ENCODE results near the gene CRADD. TPM values are rescaled to one million over a fixed set of nuclear protein-coding genes. Genes with fewer than 3 reads are reported as not detected.

The CRADD gene
- total RNA-seq, 2 experiments from 2014 or later = 6.0 to 8.7 TPM

GRCh38 chr12:93663006-93663728, 14.0 kb upstream of the CRADD start:
- no peaks in the 10 kb centered on the region for H3K4me1 Mint-ChIP-seq
- H3K27me3 Mint-ChIP-seq = peaks cover 5% of the 10 kb centered on the region
- no peaks in the 10 kb centered on the region for H3K36me3 Mint-ChIP-seq
- DNase-seq = no peak
- H3K4me3 Mint-ChIP-seq = no peak overlapping the region
- H3K27ac Mint-ChIP-seq = no peak overlapping the region
- H3K9me3 Mint-ChIP-seq = no peaks in the 10 kb centered on the region

GRCh38 chr12:93663729-93664084, 13.5 kb upstream of the CRADD start:
- no peak for DNase-seq
- Mint-ChIP-seq H3K9me3 (peaks cover 5% of the 10 kb centered on the region), H3K4me3 (no peak overlapping the region), H3K27ac (no peak overlapping the region), H3K36me3 (no peaks in the 10 kb centered on the region), H3K27me3 (peaks cover 5% of the 10 kb centered on the region), H3K4me1 (peaks cover 5% of the 10 kb centered on the region)

GRCh38 chr12:93664573-93665138, 12.5 kb upstream of the CRADD start:
- no peak for DNase-seq
- Mint-ChIP-seq H3K4me1 (peaks cover 13% of the 10 kb centered on the region), H3K9me3 (peaks cover 11% of the 10 kb centered on the region)

GRCh38 chr12:93667672-93668071, 9.5 kb upstream of the CRADD start:
- no peak overlapping the region for H3K27ac Mint-ChIP-seq
- H3K4me1 Mint-ChIP-seq = peaks cover 16% of the 10 kb centered on the region
- peaks cover 5% of the 10 kb centered on the region for H3K27me3 Mint-ChIP-seq

More at GRCh38 chr12:93664573-93665138, 12.5 kb upstream of the CRADD start:
- H3K4me3 Mint-ChIP-seq = no peak overlapping the region
- no peak overlapping the region for H3K27ac Mint-ChIP-seq
- peaks cover 5% of the 10 kb centered on the region for H3K27me3 Mint-ChIP-seq
- H3K36me3 Mint-ChIP-seq = peaks cover 5% of the 10 kb centered on the region

GRCh38 chr12:93668919-93669418, 8.2 kb upstream of the CRADD start:
- H3K36me3 Mint-ChIP-seq = peaks cover 7% of the 10 kb centered on the region

More at GRCh38 chr12:93667672-93668071, 9.5 kb upstream of the CRADD start:
- Mint-ChIP-seq H3K4me3 (no peak overlapping the region), H3K36me3 (peaks cover 7% of the 10 kb centered on the region), H3K9me3 (peaks cover 11% of the 10 kb centered on the region)
- no peak for DNase-seq

GRCh38 chr12:93669452-93669851, 7.7 kb upstream of the CRADD start:
- DNase-seq = no peak
- Mint-ChIP-seq H3K9me3 (peaks cover 12% of the 10 kb centered on the region), H3K36me3 (peaks cover 7% of the 10 kb centered on the region), H3K4me1 (peaks cover 19% of the 10 kb centered on the region), H3K4me3 (no peak overlapping the region), H3K27me3 (peaks cover 17% of the 10 kb centered on the region), H3K27ac (peak overlapping the region; percentile 57)

More at GRCh38 chr12:93668919-93669418, 8.2 kb upstream of the CRADD start:
- Mint-ChIP-seq H3K27me3 (peaks cover 13% of the 10 kb centered on the region), H3K27ac (peak overlapping the region; percentile 57), H3K4me3 (no peak overlapping the region), H3K9me3 (peaks cover 12% of the 10 kb centered on the region), H3K4me1 (peaks cover 19% of the 10 kb centered on the region)
- no peak for DNase-seq

GRCh38 chr12:93670104-93670503, 7.1 kb upstream of the CRADD start:
- Mint-ChIP-seq H3K36me3 (peaks cover 7% of the 10 kb centered on the region), H3K27me3 (peaks cover 17% of the 10 kb centered on the region), H3K4me3 (no peak overlapping the region), H3K27ac (no peak overlapping the region), H3K4me1 (peaks cover 19% of the 10 kb centered on the region), H3K9me3 (peaks cover 12% of the 10 kb centered on the region)
- DNase-seq = no peak

GRCh38 chr12:93671044-93671443, 6.1 kb upstream of the CRADD start:
- H3K36me3 Mint-ChIP-seq = peaks cover 10% of the 10 kb centered on the region
- no peak overlapping the region for H3K4me3 Mint-ChIP-seq
- H3K9me3 Mint-ChIP-seq = peaks cover 12% of the 10 kb centered on the region
- no peak overlapping the region for H3K27ac Mint-ChIP-seq
- DNase-seq = no peak
- peaks cover 17% of the 10 kb centered on the region for H3K27me3 Mint-ChIP-seq
- H3K4me1 Mint-ChIP-seq = peaks cover 19% of the 10 kb centered on the region

GRCh38 chr12:93673084-93673483, 4.1 kb upstream of the CRADD start:
- Mint-ChIP-seq H3K9me3 (peaks cover 18% of the 10 kb centered on the region), H3K36me3 (peaks cover 14% of the 10 kb centered on the region), H3K27ac (no peak overlapping the region), H3K4me3 (no peak overlapping the region), H3K27me3 (peaks cover 17% of the 10 kb centered on the region), H3K4me1 (peaks cover 27% of the 10 kb centered on the region)
- no peak for DNase-seq

GRCh38 chr12:93674386-93674785, 2.8 kb upstream of the CRADD start:
- peaks cover 17% of the 10 kb centered on the region for H3K27me3 Mint-ChIP-seq
- no peak overlapping the region for H3K4me3 Mint-ChIP-seq
- H3K27ac Mint-ChIP-seq = no peak overlapping the region
- H3K9me3 Mint-ChIP-seq = peaks cover 8% of the 10 kb centered on the region
- peaks cover 24% of the 10 kb centered on the region for H3K4me1 Mint-ChIP-seq
- H3K36me3 Mint-ChIP-seq = peaks cover 16% of the 10 kb centered on the region
- no peak for DNase-seq

- no peak for DNase-seq
- Mint-ChIP-seq H3K9me3 (peaks cover 7% of the 10 kb centered on the region), H3K27ac (peak overlapping the region; percentile 98), H3K27me3 (peaks cover 17% of the 10 kb centered on the region), H3K36me3 (peaks cover 15% of the 10 kb centered on the region), H3K4me3 (peak overlapping the region; percentile 95), H3K4me1 (peaks cover 28% of the 10 kb centered on the region)
Measured at GRCh38 chr12:93676408-93677194, 574 bp upstream of the CRADD start.

- Mint-ChIP-seq H3K27ac (peak overlapping the region; percentile 98), H3K27me3 (peaks cover 7% of the 10 kb centered on the region), H3K9me3 (peaks cover 6% of the 10 kb centered on the region), H3K4me3 (peak overlapping the region; percentile 95), H3K36me3 (peaks cover 15% of the 10 kb centered on the region), H3K4me1 (peaks cover 25% of the 10 kb centered on the region)
- DNase-seq = no peak
Measured at GRCh38 chr12:93678779-93679178, 1.6 kb downstream of the CRADD start.

GRCh38 chr12:93679308-93679925, 2.2 kb downstream of the CRADD start:
- Mint-ChIP-seq H3K4me3 (no peak overlapping the region), H3K27me3 (peaks cover under 1% of the 10 kb centered on the region), H3K36me3 (peaks cover 15% of the 10 kb centered on the region), H3K4me1 (peaks cover 27% of the 10 kb centered on the region), H3K27ac (no peak overlapping the region), H3K9me3 (peaks cover 6% of the 10 kb centered on the region)
- no peak for DNase-seq

- H3K36me3 Mint-ChIP-seq = peaks cover 17% of the 10 kb centered on the region
- H3K4me3 Mint-ChIP-seq = no peak overlapping the region
- no peaks in the 10 kb centered on the region for H3K27me3 Mint-ChIP-seq
- H3K27ac Mint-ChIP-seq = no peak overlapping the region
- peaks cover 6% of the 10 kb centered on the region for H3K9me3 Mint-ChIP-seq
- no peak for DNase-seq
- H3K4me1 Mint-ChIP-seq = peaks cover 33% of the 10 kb centered on the region
Measured at GRCh38 chr12:93680006-93680405, 2.8 kb downstream of the CRADD start.

- no peaks in the 10 kb centered on the region for H3K9me3 Mint-ChIP-seq
- no peak for DNase-seq
- H3K36me3 Mint-ChIP-seq = peaks cover 10% of the 10 kb centered on the region
- no peak overlapping the region for H3K4me3 Mint-ChIP-seq
- peaks cover 30% of the 10 kb centered on the region for H3K4me1 Mint-ChIP-seq
- H3K27ac Mint-ChIP-seq = no peak overlapping the region
- H3K27me3 Mint-ChIP-seq = no peaks in the 10 kb centered on the region
Measured at GRCh38 chr12:93682846-93683261, 5.7 kb downstream of the CRADD start.

All from activated naive CD8-positive, alpha-beta T cell treated with anti-CD3 and anti-CD28 coated beads for 36 hours (primary cell).